ENCODE data around the gene MTMR4. TPM values are rescaled to one million over a fixed set of nuclear protein-coding genes. Genes with fewer than 3 reads are reported as not detected.

Gene MTMR4
- total RNA-seq, 2 donors from 2014 or later = 75.5 to 88.4 TPM

DNA sequence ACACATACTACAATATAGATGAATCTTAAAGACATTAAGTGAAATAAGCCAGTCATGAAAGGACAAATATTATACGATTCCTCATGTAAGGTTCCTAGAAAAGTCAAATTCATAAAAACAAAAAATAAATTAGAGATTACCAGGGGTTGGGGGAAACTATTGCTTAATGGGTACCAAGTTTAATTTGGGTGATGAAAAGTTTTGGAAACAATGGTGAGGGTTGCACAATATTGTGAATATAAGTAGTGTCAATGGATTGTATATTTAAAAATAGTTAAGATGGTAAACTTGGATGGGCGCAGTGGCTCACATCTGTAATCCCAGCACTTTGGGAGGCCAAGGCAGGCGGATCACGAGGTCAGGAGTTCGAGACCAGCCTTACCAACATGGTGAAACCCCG lies 44.1 kb downstream of the MTMR4 start:
- Mint-ChIP-seq H3K4me1 (ENCODE audit: low read depth) (peaks cover 15% of the 10 kb centered on the region), H3K27me3 (ENCODE audit: low read depth) (no peaks in the 10 kb centered on the region)
- ATAC-seq (replicated peaks in 1 of 2) = no peak

GRCh38 chr17:58468944-58469343 lies 45.5 kb downstream of the MTMR4 start:
- no peak for ATAC-seq (replicated peaks in 1 of 2)
- Mint-ChIP-seq H3K27ac (no peak overlapping the region), H3K4me1 (ENCODE audit: low read depth) (peaks cover 12% of the 10 kb centered on the region), H3K36me3 (ENCODE audit: insufficient read depth in 2 of 2) (no peaks in the 10 kb centered on the region), H3K9me3 (no peaks in the 10 kb centered on the region), H3K27me3 (ENCODE audit: low read depth) (no peaks in the 10 kb centered on the region), H3K4me3 (no peak overlapping the region)
- no peak for DNase-seq

More for the DNA sequence above, 44.1 kb downstream of the MTMR4 start:
- no peak overlapping the region for H3K4me3 Mint-ChIP-seq
- no peak for DNase-seq
- no peaks in the 10 kb centered on the region for H3K36me3 Mint-ChIP-seq (ENCODE audit: insufficient read depth in 2 of 2)
- H3K9me3 Mint-ChIP-seq = no peaks in the 10 kb centered on the region
- no peak overlapping the region for H3K27ac Mint-ChIP-seq

DNA sequence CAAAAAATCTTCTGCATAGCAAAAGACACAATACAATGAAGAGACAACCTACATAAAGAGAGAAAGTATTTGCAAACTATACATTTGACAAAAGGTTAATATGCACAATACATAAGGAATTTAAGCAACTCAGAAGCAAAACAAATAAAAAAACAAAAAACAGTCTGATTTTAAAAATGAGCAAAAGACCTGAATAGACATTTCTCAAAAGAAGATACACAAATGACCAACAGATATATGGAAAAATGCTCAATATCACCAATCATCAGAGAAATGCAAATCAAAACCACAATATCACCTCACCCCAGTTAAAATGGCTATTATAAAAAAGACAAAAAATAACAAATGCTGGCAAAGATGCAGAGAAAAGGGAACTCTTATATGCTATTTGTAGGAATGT lies 58.9 kb downstream of the MTMR4 start:
- DNase-seq = no peak
- no peaks in the 10 kb centered on the region for H3K9me3 Mint-ChIP-seq
- H3K27me3 Mint-ChIP-seq (ENCODE audit: low read depth) = no peaks in the 10 kb centered on the region
- no peak for ATAC-seq (replicated peaks in 1 of 2)
- H3K27ac Mint-ChIP-seq = no peak overlapping the region
- no peaks in the 10 kb centered on the region for H3K36me3 Mint-ChIP-seq (ENCODE audit: insufficient read depth in 2 of 2)
- H3K4me3 Mint-ChIP-seq = no peak overlapping the region
- no peaks in the 10 kb centered on the region for H3K4me1 Mint-ChIP-seq (ENCODE audit: low read depth)

DNA sequence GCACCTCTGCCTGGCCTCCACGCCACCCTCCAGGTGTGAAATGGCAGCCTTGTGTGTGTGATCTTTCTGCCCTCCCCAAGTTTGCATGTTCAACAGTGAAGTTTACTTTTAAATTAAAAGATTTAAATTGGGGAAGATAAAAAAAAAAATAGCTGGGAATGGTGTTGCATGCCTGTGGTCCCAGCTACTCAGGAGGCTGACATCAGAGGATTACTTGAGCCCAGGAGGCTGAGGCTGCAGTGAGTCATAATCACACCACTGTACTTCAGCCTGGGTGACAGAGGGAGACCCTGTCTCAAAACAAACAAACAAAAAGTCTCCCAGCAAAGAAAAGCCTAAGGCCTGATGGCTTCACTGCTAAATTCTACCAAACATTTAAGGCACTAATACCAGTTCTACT lies 61.7 kb downstream of the MTMR4 start:
- Mint-ChIP-seq H3K9me3 (no peaks in the 10 kb centered on the region), H3K27ac (no peak overlapping the region), H3K27me3 (ENCODE audit: low read depth) (no peaks in the 10 kb centered on the region), H3K36me3 (ENCODE audit: insufficient read depth in 2 of 2) (no peaks in the 10 kb centered on the region), H3K4me3 (no peak overlapping the region), H3K4me1 (ENCODE audit: low read depth) (no peaks in the 10 kb centered on the region)
- DNase-seq (no peak), ATAC-seq (replicated peaks in 1 of 2) (no peak)

- H3K9me3 Mint-ChIP-seq = no peaks in the 10 kb centered on the region
- H3K36me3 Mint-ChIP-seq (ENCODE audit: insufficient read depth in 2 of 2) = no peaks in the 10 kb centered on the region
- DNase-seq (peak; percentile 73 to 80), ATAC-seq (replicated peaks in 1 of 2) (peak; percentile 94 to 99)
- no peak overlapping the region for H3K4me3 Mint-ChIP-seq
- H3K27me3 Mint-ChIP-seq (ENCODE audit: low read depth) = no peaks in the 10 kb centered on the region
- peak overlapping the region; percentile 17 for H3K27ac Mint-ChIP-seq
- H3K4me1 Mint-ChIP-seq (ENCODE audit: low read depth) = no peaks in the 10 kb centered on the region
Measured at GRCh38 chr17:58447039-58447975, 67.1 kb downstream of the MTMR4 start.

DNA sequence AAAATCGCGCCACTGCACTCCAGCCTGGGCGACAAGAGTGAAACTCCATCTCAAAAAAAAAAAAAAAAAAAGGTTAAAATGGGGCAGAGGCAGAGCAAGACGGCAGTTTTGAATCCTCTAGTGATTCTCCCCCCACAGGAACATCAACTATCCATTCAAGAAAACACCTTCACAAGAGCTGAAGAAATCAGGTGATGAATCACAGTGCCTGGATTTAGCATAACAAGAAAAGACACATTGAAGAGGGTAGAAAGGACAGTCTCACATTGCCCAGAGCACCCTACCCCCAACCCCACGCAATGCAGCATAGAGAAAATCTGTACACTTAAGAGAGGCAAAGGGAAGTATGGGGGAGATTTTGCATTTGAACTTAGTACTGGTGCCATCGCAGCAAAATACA lies 68.4 kb downstream of the MTMR4 start:
- DNase-seq = no peak
- Mint-ChIP-seq H3K9me3 (no peaks in the 10 kb centered on the region), H3K36me3 (ENCODE audit: insufficient read depth in 2 of 2) (no peaks in the 10 kb centered on the region), H3K27ac (no peak overlapping the region), H3K27me3 (ENCODE audit: low read depth) (no peaks in the 10 kb centered on the region), H3K4me3 (no peak overlapping the region), H3K4me1 (ENCODE audit: low read depth) (no peaks in the 10 kb centered on the region)
- no peak for ATAC-seq (replicated peaks in 1 of 2)

Other genes starting within 250 kb of the MTMR4 start
- under 1 TPM in 1 of 2 donors, not detected in 1; 0.09 TPM for gene MPO, start 233.7 kb downstream of the MTMR4 start, total RNA-seq
- 10 to 100 TPM; 42.3 to 55.3 TPM for gene TSPOAP1, start 185.8 kb downstream of the MTMR4 start, total RNA-seq
- gene SUPT4H1, start 162.4 kb downstream of the MTMR4 start, total RNA-seq = 100 to 1,000 TPM; 101 to 110 TPM
- 1 to 10 TPM; 2.6 to 3.4 TPM for gene RNF43, start 97.1 kb downstream of the MTMR4 start, total RNA-seq
- gene HSF5, start 26.2 kb downstream of the MTMR4 start, total RNA-seq = 1 to 10 TPM; 2.9 to 3.3 TPM
- gene TEX14, start 177.4 kb upstream of the MTMR4 start, total RNA-seq = under 1 TPM; 0.46 to 0.84 TPM
- 100 to 1,000 TPM in 1 of 2 donors, 10 to 100 TPM in 1; 81.2 to 105 TPM for gene RAD51C, start 178.0 kb upstream of the MTMR4 start, total RNA-seq
- gene PPM1E, start 241.2 kb upstream of the MTMR4 start, total RNA-seq = under 1 TPM; 0.07 to 0.12 TPM

Measured in activated T-cell treated with anti-CD3 and anti-CD28 coated beads, Interleukin-2, amount 50 U/mL, for 72 hours (primary cell).